Colon (tissue), 2 donors: ENCODE data around the gene ZNF480.
"Not testable (repeated sequence)": the region's sequence is repeated elsewhere in the genome, so short reads cannot be mapped to it uniquely, and the experiment has no call there.

Experiments used
- FAIRE-seq: peaks from 2 replicates; lab custom pipeline; 2012; peaks lifted over from hg19 to GRCh38; lab: Jason Lieb, UNC
- donor health status: control.
- donor health status: control.

Gene ZNF480

DNA sequence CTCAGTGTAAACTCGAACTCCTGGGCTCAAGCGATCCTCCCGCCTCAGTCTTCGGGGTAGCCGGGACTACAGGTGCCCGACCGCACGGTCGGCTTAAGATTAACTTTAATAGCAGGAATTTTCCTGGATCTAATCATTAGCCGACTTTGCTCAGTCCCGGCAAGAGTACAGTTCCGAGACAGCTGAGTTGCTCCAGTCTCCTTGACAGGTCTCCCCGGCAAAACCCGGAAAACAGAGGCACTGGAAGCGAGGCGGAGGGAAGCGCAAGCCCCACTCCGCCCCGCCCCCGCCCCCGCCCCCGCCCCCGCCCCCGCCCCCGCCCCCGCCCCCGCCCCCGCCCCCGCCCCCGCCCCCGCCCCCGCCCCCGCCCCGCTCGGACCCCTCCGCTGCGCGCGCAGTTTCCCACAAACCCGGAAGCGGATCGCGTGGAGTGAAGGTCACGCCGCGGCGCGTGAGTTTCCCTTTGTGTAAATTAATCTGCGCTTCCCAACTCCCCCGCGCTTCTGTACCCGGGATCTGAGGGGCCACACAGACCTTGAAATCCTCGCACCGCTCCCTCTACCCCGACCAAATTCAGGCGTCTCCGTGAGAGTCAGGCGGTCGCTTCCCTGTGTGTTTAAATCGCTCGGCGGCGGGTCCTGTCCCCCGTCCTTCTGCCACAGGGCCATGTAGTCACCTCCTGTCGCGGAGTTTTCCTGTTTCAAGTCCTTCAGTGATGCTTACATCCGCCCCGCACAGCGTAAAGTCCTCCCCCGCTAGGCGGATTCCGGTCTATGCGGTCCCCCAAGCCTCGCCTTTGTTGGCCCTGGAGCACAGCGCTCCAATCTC is at the start of gene ZNF480:
Gene ZNF480, plus strand, starts transcription at position 397 of the 828 bp plus-strand sequence. CDS start 3,244 bp downstream, outside the sequence.
- FAIRE-seq, result no peak

DNA sequence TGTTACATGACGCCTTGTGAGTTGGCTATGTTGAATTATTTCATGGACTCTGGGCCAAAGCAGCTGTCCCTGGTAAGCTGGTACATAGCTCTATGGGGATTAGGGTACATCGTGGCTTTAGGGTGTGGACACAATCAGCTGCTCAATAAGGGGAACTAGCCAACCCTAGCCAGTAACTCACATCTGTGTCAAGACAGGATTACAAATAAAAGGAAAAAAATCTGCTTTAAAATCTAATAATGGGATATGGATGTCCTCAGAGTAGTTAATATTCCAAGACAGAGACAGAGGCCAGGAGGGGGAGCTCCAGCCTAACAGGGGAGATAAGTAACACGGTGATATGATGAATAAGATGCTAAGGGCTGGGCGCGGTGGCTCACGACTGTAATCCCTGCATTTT is 48.7 kb upstream of the ZNF480 start:
- FAIRE-seq, result no peak

DNA sequence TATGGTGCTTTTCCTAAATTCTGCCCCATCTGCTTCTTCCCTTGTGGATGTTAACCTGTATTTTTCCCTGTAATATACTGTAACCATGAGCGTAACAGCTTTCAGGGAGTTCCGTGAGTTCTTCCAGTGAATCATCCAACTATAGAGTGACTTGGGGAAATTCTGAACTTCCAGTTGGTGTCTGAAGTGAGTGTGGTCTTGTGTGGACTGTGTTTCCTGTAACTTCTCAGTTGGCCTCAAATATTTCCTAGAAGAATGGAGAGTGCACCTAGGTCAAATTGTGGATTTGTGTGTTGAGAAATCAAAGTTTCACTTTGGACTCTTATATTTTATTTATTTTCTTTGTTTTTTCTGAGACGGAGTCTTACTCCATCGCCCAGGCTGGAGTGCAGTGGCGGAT is 38.5 kb upstream of the ZNF480 start:
- no peak for FAIRE-seq

DNA sequence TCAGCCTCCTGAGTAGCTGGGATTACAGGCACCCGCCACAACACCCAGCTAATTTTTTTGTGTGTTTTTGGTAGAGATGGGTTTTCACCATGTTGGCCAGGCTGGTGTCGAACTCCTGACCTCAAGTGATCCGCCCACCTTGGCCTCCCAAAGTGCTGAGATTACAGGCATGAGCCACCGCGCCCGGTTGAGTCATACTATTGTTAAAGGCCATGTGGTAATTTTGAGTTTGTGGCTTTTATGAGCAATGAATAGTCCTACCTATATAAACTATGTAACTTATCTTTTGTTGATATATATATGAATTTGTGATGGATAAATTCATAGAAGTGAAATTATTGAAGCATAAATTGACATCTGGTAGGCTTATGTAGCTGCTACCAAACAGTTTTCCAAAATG is 31.4 kb upstream of the ZNF480 start:
- not testable (repeated sequence) for FAIRE-seq

DNA sequence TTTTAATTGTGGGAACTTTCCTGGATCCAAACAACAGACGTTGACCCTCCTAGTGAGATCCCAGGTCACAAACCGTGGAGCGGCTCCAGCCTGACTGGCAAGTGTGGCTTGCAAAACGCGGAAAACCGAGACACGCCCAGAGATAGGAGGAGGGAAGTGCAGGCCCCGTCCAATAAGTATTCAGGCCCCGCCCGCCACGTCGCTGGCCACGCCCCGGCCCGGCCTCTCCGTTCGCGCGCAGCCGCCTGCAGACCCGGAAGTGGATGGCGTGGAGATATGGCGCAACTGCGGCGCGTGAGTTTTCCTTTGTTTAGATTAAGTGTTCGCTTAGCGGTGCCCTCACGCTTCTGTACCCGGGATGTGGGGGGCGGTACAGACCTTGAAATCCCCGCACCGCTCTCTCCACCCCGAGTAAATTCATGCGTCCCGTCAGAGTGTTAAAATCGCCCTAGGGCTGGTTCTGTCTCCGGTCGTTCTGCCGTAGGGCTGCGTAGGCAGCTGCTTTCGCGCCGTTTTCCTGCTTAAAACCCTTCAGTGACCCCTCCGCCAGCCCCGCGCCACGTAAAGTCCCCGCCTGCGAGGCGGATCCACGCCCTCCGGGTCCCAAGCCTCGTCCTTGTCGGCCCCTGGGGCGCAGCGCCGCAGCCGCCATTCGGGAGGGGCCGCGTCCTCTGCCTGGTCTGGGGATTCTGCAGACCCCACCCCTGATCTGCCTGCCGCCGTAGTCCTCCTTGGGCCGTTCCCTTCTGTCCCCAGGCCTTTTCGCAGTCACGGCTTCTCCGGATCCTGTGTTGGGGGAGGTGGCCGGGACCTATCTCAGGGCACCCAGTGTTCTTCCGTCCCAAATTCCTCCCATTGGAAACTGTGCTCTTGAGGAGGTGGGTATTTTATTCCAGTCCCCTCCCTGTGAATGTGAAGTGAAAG is 27.4 kb upstream of the ZNF480 start, which contains the start of gene ZNF766:
Gene ZNF766, plus strand, starts transcription at position 250 of the 924 bp plus-strand sequence. Its CDS starts 27 bp downstream, at position 277.
- no peak for FAIRE-seq

DNA sequence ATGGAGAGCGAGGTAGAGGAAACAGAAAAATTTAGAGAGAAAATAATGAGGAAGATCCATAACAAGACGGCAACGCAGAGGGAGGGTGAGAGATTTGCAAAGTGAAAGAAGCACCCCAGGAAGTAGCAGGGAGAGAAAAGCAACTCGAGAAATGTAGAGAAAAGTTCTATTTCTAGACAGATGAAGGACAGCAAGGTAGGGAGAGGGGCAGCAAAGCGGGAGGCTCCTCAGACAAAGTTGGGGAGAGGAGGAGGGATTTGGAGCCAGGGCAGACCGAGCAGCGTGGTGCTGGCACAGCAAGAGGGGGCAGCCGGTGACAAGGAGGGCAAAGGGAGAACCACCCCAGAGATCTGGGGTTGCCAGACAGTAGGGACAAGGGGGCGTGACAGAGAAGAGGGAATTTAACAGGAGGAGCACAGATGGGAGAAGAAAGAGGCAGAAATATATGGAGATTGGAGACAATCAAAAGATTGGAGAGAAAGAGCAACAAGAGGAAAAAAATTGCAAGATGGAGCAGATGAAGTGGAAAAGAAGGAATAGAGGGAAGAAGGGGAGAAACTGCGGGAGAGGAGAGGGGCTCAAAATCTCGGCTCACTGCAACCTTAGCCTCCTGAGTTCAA is 26.6 kb upstream of the ZNF480 start:
- no peak for FAIRE-seq

DNA sequence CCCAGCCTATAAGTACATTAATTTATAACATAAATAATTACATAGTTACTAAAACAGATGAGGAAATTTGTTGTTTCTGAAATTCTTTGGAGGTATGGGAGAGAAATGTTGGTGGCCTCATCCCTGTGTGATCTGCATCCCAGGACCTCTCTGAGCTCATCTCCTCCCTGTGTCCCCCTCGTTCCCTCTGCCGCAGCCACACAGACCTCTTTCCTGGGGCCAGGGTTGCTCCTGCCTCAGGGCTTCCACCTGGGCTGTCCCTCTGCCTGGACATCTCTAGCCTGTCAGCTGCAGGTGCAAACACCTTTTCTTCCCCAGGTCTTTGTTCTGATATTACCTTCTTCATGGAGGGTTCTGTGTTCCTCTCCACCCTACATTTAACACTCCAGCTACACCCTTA is 23.7 kb upstream of the ZNF480 start:
- FAIRE-seq, result no peak

DNA sequence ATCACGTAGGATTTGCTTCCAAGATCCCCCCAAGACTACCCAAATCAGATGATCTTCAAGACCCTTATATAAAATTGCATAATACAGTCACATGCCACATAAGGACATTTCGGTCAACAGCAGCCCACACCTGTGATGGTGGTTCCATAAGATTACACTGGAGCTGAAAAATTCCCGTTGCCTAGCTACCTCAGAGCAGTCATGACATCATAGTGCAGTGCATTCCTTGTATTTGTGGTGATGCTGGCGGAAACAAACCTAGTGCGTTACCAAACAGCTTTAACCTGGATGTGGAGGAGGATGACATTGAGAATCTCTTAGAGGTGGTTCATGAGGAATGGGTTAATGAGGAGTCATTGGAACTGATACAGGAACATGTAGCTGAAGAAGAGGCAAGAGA is 22.8 kb upstream of the ZNF480 start:
- FAIRE-seq, result no peak

DNA sequence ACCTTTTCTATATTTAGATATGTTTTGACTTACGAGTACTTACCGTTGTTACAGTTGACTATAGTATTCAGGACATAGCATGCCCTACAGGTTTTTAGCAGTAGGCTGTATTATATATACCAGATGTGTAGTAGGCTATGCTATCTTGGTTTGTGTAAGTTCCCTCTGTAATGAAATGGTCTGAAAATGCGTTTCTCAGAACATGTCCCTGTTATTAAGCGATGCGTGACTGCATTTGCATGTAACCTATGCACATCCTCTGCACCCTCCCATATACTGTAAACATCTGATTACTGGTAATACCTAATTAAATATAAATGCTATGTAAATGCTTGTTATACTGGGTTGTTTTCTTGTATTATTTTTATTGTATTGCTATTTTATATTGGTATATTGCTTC is 21.0 kb upstream of the ZNF480 start:
- no peak for FAIRE-seq

DNA sequence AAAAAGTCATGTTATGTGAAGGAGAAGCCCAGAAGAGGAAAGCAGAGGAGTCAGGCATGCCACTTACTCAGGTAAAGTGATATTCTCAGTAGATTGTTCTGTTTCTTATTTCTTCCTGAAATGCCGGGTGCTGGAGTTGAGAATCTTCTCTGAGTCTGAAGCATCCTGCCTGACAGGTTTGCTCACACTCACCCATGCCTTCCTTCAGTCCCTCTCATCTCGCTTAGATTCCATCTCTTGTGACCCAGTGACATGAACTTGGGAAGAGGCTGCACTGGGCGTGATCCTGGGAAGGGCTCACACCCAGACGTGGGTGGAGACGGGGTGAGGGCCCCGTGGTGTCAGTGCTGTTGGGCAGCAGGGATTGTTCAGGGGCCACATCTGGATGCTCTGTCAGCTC is 19.5 kb upstream of the ZNF480 start:
- FAIRE-seq, result no peak

DNA sequence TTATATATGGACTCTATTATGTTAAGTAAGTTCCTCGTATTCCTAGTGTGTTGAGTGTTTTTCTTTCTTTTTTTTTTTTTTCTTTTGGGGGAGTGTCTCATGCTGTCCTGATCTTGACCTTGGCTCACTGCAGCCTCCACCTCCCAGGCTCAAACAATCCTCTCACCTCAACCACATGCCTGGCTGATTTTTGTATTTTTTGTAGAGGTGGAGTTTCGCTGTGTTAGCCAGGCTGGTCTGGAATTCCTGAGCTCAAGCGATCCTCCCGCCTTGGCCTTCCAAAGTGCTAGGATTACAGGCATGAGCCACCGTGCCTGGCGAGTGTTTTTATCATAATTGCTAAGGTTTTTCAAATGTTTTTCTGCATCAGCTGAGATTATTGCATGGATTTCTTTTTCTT is 10.7 kb upstream of the ZNF480 start:
- no peak for FAIRE-seq

DNA sequence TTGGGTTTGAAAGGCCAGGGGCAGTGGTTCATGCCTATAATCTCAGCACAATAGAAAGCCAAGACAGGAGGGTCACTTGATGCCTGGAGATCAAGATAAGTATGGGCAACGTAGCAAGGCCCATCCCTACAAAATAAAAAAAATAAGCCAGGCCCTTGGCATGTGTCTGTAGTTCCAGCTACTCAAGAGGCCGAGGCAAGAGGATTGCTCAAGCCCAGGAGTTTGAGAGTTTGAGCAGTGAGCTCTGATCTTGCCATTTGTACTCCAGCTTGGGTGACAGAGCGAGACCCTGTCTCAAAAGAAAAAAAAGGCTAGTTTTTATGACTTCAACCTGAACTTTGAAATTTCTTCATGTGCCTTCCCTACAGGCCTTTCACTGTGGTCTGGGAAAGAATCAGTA is 5.2 kb upstream of the ZNF480 start:
- no peak for FAIRE-seq

DNA sequence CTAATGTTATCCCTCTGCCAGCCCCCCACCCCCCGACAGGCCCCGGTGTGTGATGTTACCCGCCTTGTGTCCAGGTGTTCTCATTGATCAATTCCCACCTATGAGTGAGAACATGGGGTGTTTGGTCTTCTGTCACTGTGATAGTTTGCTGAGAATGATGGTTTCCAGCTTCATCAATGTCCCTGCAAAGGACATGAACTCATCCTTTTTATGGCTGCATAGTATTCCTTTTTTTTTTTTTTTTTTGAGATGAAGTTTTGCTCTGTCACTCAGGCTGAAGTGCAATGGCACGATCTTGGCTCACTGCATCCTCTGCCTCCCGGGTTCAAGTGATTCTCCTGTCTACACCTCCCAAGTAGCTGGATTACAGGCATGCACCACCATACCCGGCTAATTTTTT is 4.0 kb upstream of the ZNF480 start:
- not testable (repeated sequence) for FAIRE-seq

DNA sequence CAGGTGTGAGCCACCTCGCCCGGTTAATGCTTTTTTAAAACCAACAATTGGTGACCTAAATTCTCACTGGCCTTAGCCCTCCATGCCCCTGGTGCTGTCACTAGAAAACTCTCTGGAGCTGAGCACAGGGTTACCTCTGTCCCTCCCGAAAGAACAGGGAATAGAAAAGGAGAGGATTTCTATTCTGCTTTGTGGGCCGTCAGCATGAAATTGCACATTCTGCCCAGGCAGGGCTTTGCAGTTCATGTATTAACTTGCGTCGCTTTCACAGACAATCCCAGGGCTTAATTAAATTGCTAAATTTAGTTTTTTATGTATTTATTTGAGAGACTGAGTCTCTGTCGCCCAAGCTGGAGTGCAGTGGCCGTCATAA is 583 bp upstream of the ZNF480 start:
- FAIRE-seq, result no peak

DNA sequence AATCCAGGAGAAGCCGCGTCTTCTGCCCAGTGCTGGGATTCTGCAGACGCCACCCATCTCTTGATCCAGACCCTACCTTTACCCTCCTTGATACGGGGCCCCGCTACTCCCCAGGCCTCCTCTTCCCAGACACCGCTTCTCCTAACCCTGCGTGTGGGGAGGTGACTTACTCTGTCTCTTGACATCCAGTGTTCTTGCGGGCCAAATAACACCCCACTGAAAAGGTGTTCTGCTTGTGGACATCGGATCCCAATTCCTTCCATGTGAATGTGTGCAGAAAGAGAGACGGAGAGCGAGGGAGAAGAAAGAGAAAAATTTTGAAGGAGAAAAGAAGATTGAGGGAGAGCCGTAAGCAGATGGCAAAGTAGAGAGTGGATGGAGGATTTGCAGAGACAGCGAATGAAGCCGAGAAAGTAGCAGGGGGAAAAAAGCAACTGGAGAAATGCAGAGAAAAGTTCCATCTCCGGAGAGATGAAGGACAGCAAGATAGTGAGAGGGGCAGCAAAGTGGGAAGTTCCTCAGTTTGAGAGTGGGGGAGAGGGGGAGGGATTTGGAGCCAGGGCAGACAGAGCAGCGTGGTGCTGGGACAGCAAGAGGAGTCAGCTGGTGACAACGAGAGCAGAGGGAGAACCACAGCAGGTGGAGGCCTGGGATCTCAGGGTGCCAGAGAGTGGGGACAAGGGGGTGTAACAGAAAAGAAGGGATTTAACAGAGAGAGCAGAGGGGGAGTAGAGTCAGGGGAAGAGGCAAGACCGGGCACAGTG is 814 bp downstream of the ZNF480 start:
- no peak for FAIRE-seq

DNA sequence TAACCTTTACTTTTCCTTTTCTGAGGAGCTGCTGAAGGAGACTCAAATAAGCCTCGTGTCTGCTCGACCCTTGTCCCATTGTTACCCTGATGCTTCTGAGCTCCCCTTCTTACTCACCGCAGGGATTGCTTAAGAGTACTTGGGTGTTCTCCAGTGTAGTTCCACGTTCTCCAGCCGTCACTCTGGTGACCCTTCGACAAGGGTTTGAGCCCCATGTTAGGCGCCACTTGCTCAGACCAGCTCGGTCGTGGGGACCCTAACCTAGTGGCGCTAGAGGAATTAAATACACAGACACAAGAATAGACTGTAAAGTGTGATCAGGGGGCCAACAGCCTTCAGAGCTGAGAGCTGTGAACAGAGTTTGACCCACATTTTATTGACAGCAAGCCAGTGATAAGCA is 10.3 kb downstream of the ZNF480 start:
- FAIRE-seq, result no peak

DNA sequence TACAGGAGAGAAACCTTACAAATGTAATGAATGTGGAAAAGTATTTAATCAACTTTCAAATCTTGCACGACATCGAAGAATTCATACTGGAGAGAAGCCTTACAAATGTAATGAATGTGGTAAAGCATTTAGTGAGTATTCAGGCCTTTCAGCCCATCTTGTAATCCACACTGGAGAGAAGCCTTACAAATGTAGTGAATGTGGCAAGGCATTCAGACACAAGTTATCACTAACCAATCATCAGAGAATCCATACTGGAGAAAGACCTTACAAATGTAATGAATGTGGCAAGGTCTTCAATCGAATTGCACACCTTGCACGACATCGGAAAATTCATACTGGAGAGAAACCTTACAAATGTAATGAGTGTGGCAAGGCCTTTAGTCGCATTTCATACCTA is 25.5 kb downstream of the ZNF480 start:
- FAIRE-seq, result no peak

DNA sequence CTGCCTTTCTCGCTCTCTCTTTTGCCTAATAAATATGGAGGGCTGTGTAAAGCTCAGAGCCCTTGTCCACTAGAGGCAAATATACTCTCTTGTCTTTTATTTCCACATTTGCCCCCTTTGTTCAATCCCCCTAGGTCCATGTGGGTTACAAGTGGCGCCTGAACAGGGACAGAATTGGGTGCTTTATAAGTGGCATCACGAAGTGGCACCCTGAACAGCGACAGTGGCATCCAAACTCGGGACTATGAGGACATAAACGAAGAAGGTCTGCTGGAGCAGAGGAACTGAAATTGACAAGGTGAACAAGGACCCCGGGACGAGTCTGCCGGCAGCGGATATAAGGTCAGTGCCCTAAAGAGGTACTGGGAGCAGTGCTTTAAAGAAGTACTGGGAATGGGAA is 34.8 kb downstream of the ZNF480 start:
- FAIRE-seq, result no peak

DNA sequence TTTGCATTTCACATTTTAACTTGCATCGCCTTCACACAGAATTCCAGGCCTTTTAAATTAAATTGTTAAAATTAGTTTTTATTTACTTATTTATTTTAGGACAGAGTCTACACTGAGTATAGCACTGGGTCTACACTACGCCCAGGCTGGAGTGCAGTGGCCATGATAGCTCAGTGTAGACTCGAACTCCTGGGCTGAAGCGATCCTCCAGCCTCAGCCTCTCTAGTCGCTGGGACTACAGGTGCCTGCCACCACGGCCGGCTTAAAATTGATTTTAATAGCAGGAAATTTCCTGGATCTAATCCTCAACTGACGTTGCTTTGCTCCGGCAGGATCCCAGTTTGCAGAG is 38.8 kb downstream of the ZNF480 start:
- FAIRE-seq, result no peak

DNA sequence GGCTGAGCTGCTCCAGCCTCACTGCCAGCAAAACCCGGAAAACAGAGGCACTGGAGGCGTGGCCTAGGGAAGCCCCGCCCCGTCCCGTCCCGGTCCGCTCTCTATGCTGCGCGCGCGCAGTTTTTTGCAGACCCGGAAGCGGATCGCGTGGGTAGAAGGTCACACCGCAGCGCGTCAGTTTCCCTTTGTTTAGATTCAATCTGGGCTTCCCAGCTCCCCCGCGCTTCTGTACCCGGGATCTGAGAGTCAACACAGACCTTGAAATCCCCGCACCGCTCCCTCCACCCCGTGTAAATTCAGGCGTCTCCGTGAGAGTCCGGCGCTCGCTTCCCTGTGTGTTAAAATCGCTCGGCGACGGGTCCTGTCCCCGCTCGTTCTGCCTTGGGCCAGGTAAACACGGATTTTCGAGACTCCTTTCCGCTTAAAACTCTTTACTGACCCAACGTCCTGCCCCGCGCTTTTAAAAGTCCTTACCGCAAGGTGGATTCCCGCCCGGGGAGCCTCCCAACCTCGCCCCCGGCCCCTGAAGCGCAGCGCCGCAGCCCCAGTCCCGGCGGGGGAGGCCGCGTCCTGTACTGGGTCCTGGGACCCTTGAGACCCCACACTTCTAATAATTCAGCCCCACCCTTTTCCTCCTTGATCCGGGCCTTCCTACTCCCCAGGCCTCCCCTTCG is 39.3 kb downstream of the ZNF480 start, which contains the start of gene ZNF610:
Gene ZNF610, plus strand, starts transcription at position 127 of the 674 bp plus-strand sequence. CDS start 12,930 bp downstream, outside the sequence.
- no peak for FAIRE-seq

DNA sequence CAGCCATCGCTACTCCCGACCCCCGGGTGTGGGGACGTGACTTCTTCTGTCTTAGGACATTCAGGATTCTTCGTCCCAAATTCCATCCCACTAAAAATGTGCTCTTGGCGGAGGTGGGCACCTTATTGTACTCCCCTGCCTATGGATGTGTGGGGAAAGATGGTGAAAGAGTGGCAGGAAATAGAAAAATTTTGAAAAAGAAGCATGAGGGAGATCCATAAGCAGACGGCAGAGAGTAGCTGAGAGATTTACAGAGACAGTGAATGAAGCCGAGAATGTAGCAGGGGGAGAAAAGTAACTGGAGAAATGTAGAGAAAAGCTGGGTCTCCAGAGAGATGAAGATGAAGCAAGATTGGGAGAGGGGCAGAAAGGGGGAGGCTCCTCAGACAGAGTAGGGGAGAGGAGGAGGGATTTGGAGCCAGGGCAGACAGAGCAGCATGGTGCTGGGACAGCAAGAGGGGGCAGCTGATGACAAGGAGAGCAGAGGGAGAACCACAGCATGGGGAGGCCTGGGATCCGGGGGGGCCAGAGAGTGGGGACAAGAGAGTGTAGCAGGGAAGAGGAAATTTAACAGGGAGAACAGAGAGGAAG is 39.9 kb downstream of the ZNF480 start:
- FAIRE-seq, result no peak
